ENCODE data around the gene PARN.
"Not testable (repeated sequence)": the region's sequence is repeated elsewhere in the genome, so short reads cannot be mapped to it uniquely, and the experiment has no call there.

PARN gene

DNA sequence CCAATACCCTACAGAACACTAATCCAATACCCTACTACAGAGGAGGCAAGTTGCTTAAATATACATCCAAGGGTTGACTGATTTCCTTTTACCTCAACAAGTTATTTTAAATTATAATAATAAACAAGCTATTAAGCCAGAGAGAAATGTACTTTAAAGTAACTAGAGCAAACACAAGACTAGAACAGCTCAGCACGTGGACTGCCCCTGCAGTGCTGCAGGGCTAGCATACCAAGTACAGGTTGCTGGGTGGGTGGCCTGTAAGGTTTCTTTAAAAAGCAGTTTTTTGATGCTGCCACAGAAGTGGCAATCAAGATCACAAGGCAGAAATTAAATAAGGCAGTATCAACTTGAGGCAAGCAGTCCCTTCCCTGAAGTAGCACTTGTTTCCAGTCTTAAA, 63.5 kb downstream of the PARN start:
- FAIRE-seq, result no peak

DNA sequence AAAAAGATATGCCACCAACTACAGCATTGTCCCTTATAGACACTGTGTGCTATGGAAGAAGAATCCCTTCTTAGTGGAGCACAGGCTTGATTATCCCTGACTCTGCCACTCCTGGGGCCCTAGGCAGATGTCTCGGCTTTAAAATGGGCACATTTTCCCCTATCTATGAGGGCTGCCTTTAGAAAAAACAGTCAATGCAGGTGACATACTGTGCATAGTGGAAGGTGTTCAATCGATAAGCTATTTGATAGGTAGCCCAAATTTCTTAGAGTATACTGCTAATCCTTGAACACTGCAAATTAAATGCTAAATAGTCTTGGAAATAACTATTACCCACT, 64.4 kb downstream of the PARN start:
- no peak for FAIRE-seq

DNA sequence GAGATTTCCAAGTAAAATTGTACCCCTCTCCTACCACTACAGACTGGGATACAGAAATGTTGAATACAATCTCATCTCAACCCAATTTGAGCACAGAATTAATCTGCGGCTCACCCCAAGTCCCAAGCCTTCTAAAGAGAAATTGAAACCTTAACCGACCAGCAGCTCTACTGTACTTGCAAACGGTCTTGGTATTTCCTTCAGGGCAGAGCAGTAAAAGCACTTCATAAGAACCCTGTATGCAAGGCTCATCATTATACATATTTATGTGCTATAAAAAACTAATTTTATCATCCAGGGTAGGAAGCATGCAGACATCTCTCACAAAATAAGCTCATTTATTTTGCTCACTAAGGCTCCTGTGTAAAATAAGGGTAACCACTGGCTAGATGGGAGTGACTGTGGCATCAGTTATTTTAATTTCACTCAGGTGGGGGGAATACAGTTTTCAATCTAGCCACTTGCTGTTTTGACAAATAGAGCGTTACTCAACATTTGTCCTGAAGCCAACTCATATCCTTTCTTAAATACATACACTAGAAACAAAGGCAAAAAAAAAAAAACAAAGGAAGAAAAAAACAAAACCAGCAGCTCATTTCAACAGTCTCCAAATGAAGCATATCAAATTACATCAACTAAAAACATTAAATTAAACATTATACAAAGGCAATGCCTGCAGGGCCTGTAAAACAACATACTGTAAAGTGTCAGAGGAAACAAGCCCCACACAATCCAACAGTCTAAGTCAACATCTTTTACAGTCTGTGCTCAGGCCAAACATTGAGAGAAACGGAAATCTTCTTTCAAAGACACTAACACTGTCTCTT, 65.0 kb downstream of the PARN start:
- FAIRE-seq, result no peak

DNA sequence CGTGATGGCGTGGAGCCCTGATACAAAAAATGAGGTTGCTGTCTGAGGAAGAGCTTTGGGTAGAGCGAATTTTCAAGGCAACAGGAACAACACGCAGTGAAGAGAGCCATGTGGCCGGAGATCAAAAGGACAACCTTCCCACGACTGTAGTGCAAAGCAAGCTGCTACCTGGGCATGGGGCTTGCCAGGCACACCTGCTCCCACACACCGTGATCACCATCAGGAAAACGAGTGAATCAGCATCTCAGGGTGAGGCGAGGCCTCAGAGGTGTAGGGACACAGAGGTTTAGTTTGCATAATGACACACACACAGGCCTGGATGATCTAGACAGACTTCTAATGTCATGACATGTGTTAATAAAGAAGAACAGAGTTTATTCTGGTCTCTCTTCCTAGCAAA, 65.7 kb downstream of the PARN start:
- FAIRE-seq, result no peak

DNA sequence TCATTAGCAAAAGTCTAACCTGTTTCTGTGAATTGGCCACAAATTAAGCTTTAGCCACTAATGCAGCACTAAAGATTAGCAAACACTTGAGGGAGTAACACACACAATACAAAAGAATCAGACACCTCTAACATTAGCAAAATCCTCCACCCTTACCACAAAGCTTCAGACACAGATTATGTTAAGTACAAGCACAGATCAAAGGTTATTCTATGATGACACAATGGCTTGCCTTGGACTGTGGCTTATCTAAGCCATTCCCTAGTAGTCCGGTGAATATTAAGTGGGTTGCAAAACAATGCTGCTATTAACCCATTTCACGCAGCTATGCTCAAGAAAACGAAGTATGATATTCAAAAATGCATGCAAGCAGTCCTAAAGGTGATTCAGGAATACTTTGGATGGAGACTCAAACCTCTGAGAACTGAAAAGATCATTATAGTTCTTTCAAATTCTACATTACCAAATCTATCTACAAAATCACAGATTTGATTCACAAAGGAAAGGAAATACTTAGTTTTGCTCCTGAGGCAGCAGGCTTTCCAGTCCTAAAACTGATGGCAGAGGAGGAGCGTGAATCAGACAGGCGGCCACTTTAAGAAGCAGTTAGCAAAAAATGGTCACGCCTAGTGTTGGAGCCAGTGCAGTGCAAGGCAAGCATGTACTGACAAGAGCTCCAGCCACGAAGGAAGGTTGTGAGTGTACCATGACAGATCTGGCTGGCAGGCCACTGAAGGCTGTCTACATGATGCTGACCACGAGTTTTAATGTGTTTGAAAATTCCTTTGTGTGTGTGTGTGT, 67.2 kb downstream of the PARN start:
- no peak for FAIRE-seq

DNA sequence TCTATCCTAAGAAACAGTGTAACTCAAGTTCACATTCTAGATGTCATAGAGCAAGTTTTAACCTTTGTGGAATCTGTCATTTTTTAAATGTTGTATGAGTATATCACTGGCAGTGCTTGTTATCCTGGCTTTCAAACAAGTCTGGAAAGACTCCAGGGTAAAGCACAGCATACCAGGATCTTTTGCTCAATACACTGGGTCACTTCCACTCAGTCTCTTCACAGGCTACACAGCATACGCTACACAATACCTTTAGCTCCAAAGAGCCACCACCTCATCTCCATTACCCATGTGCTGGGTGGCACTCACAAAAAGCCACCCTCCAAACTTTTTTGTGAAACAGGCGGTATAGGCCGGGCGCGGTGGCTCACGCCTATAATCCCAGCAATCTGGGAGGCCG, 69.5 kb downstream of the PARN start:
- FAIRE-seq, result no peak

DNA sequence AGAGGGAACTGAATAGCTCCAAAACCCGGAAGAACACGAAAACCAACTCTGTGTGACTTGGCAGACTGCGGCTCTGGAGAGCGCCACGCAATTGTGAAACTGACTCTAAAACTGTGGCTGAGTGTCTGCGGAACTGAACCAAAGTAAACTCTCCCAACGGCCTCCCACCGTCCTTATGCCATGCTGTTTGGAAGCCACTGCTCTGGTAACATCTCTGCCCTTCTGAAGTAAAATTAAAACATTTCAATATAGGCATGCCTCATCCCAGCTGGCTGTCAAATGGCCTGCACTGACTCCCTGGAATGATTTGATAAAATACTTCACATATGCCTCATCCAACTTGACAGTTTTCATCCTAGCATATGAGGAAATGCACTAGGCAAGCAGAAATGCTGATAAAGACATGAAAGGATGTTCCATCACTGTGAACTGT, 70.2 kb downstream of the PARN start:
- FAIRE-seq, result no peak

DNA sequence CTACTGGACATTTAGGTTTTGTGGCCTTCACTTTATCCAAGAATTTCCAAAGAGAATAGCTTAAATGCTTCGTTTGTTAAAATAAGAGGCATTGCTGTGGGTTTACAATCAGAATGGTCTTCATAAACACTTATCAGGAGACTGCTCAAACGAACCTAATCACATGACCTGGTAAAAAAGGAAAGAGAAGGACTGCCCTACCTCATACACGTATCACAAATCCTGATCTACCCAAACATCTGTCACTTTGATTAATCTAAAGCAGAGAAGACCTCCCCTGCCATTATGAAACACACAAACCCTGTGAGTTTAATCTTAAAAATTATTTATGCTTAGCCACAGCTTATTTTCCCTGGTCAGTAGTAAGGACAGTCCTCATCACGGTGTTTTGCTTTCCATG, 76.6 kb downstream of the PARN start:
- FAIRE-seq, result no peak

DNA sequence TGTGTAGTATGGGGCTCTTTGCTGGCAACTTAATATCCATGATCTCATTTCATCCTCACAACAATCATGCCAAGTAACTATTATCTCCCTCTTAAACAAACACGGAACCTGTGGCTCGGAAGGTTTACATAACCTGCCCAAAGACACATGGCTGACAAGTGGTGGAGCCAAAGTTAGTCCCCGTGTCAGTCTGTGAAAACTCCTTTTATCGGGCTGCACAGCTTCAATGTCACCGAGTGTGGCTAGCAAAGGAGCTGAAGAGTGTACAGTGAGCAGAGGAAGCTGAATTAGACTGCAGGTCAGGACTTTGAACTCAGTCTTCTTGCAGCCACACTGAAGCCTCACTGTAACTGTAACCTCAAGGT, 80.3 kb downstream of the PARN start:
- no peak for FAIRE-seq

DNA sequence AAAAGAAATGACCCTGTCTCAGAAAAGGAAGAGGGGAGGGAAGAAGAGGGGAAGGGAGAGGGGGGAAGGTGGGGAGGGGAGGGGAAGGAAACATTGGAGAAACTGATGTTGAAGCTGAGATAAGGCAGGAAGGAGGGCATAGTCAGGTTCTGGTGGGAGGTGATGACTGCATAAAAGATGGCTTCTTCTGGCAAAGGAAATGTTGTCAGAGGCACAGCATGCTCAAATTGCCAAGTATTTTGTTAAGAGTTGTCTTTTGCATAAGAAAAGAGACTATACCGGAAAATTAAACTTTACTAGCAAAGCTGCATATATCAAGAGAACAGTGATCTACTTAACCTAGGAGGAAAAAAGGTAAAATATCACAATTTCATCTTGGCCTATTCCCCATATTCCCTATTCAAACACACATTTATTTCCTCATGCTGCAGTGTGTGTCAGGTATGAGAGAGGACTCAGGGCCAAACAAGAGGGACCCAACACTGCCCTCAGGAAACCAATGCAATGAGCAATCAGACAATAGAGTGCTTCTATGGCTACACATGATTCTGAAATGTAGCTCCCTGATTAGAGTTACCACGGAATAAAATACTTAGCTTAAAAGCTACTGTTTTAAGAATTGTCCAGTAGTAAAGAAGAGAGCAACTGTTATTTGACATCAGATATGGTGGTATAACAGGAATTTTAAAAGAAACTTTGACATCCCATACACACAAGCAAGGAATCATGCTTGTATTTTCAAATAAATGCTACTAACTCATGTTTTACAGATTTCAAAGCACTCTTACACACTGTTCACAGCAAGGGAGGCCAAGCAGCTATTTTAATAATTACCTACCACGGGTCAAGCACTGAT, 80.9 kb downstream of the PARN start:
- FAIRE-seq, result no peak

DNA sequence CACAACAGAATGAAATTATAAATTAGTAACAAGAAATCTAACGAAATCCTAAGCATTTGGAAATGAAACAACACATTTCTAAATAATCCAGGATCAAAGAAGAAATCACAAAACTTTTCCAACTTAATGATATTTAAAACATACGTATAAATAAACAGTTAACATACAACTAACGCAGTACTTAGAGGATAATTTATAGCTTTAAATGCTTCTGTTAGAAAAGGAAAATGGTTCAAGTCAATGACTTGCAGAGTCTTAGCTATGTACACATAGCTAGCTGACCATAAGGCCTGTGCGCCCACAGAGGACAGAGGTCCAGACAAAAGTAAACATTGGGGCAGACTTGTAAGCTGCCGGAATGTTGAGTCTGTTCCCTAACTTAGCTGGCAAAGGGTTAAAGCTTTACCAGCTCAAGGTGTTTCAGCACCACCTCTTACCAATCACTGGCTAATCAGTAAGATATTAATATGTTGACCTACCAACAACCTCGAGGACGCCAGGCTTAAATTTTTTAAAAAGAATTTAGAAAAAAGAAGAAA, 84.6 kb downstream of the PARN start:
- no peak for FAIRE-seq

DNA sequence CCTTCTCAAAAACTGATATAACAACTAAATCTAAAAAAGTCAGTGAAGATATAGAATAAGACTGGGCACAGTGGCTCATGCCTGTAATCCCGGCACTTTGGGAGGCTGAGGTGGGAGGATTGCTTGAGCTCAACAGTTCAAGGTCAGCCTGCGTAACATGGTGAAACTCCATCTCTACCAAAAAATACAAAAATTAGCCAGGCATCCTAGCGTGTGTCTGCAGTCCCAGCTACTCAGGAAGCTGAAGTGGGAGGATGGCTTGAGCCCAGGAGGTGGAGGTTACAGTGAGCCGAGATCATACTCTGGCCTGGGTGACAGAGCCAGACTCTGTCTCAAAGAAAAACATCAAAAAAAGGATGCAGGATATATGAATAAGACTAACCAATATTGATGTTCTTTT, 85.2 kb downstream of the PARN start:
- not testable (repeated sequence) for FAIRE-seq

DNA sequence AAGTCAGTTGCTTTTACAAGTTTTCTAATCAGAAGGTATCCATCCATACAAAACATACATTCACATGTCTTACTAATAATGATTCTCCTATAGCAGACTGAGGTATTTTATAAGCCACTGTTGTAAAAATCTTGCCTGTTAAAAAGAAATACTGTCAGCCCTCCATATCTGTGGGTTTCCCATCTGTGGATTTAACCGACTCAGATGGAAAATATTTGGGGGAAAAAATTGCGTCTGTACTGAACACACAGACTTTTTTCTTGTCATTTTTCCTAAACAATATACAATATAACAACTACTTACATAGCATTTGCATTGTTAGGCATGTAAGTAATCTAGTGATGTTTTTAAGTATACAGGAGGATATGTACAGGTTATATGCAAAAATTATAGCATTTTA, 90.4 kb downstream of the PARN start:
- FAIRE-seq, result no peak

DNA sequence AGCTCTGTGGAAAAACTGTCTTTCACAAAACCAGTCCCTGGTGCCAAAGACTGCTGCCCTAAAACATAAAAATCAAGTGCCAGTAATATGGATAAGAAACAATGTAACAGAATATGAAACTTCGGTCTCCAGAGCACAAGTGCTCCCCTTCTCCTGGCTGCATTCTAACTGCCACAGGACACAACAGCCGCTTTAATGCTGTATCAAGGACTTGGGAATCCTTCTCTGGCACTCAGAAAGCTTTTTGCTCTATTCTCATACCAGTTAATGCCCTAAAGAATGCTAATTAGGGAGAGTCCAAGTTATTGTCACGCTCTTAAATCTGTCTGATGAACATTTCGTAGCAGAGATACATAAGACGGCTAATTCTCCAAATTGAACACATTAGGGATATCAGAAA, 90.9 kb downstream of the PARN start:
- FAIRE-seq, result no peak

DNA sequence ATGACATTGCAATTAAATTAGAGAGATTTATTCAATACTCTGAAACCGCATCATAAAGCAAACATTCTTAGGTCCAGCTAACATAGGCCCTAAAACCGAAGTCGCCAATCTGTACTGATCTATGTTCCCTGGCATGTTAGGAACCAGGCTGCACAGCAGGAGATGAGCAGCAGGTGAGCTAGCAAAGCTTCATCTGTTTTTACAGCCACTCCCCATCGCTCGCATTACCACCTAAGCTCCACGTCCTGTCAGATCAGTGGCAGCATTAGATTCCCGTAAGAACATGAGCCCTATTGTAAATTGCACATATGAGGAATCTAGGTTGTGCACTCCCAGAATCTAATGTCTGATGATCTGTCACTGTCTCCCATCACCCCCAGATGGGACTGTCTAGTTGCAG, 91.5 kb downstream of the PARN start:
- FAIRE-seq, result no peak

DNA sequence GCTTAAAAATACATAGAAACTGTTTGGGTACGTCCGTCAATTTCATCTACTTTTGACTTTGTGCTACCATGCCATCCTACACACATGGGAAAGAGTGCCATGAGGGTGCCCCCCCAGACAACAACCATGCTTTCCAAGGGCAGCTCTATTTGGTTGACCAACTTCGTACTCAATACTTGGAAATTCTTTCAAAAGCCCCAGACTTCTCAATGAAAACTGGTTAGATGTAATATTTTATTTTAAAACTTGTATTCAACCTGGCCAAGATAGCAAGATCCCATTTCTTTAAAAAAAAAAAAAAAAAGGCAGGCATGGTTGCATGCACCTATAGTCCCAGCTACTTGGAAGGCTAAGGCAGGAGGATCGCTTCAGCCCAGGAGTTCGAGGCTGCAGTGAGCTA, 98.4 kb downstream of the PARN start:
- no peak for FAIRE-seq

DNA sequence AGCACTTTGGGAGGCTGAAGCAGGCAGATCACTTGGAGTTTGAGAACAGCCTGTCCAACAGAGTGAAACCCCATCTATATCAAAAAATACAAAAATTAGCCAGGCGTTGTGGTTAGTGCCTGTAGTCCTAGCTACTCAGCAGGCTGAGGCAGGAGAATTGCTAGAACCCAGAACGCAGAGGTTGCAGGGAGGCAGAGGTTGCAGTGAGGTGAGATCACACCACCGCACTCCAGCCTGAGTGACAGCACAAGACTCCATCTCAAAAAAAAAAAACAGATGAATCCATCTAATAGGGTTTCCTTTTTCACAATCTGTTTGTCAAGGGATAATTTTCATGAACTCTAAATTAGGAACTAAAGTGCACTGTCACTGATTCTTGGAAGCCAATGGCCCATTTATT, 99.0 kb downstream of the PARN start:
- FAIRE-seq, result no peak

DNA sequence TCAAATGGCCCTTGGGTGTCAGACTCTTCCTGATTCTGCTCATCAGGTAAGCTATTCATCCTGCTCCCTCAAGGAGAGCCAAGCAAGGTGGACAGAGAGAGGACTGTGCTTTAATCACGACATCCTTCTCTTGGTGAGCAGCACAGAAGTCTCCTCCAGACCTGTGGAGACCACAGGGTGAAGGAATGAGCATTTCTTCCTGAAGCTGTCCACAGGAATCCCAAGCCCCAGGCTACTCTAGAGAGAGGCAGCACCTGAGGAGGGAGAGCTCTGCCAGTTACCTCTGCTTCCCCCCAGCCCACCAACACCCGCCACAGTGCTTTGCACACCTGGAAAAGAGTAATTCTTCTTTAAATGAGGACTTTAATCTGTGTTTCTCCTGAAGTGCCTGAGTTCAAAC, 100.0 kb downstream of the PARN start:
- no peak for FAIRE-seq

DNA sequence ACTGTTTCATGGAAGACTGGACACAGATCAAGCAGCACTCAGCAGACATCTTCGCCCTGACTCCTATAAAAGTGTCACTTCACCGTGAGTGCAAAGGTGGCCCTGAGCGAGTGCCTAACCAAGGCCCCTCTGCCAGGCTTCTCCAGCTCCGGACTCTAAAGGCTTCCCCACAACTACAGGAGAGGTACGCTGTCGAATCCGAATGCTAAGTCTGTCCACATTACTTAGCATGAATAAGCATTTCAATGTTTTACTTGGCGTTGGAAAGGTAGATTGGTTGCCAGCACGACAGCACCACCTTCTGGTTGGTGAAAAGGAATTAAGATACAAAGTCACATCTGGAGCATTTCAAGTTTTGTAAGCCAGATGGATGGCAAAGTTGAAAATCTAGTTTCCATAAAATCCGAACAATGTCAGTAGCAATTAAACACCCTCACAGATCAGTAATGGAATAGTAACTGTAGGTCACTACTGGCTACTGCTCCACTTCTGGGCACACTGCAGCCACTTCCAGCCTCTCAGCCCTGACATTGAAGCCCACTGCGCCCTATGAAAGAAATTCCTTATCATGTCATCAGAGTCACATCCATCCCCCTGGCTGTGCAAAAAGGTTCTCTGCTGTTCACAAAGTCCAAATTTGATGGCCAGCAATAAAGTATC, 100.9 kb downstream of the PARN start:
- no peak for FAIRE-seq

DNA sequence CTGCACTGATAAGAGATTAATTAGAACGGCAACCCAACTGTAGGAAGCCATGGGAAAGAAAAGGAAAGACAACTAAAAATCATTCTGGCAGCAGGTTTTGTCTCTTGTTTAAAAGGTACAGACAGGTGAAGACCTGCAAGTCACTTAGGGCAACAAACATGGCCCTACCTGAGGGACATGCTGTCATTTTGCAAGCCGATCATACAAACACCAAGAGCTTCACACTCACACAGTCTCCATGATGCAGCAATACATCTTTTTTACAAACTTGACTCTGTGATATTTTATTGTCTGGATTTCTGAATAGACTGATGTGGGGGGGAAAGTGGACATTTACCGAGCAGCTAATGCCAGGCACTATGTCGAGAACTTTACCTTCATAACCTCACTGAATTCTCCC, 101.8 kb downstream of the PARN start:
- FAIRE-seq, result no peak

DNA sequence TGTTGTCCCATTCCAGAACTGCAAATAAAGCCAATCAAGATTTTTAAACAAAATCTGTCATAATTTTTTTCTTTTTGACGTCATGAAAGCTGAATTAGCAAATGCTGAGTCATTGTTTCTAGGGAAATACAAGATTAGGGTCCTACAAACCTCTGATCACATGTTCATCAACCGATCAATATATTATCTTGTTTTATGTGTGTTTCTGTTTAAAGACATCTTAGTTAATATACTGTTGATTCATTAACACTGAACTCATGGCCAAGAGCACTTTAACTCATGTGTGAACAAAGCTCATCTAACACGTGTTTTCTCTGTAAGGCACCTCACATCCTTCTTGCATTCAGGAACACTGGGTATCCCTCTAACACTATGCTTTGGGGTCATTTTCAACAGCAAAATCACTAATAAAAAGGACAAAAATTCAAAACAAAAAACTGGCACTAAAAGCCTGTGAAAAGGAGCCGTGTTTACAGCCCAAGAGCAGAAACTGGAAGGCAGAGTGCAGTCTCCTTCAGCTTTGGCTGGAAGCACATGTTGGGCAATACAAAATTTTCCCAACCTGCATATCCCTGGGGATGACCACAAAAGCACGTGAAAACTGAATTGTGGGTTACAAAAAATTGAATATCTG, 102.5 kb downstream of the PARN start:
- FAIRE-seq, result no peak

DNA sequence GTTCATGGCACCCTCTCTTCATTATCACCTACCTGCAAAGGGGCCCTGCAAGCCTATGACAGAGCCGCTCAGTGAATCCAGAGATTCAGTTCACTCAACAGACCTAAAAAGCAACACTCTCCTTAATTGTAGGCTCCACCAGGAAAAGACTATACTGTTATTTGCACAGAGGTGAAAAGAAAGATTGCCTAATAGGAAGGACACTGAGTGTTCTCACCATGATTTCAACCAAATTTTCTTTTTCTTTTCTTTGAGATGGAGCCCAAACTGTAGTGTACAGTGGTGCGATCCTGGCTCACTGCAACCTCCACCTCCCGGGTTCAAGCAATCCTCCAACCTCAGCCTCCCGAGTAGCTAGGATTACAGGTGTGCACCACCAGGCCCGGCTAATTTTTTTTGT, 104.5 kb downstream of the PARN start:
- FAIRE-seq, result no peak

Data from colon (tissue), 2 donors.